Measurements from ENCODE around the gene RHOA.
"Not testable (repeated sequence)": the region's sequence is repeated elsewhere in the genome, so short reads cannot be mapped to it uniquely, and the experiment has no call there.

Gene RHOA

GRCh38 chr3:49411535-49411967 lies 225 bp downstream of the RHOA start:
- peak; percentile 54 for DNase-seq (ENCODE audit: low spot score)

- no peak for DNase-seq (ENCODE audit: low spot score)
Observed at GRCh38 chr3:49410846-49411534, 786 bp downstream of the RHOA start.

GRCh38 chr3:49410066-49410845 lies 1.5 kb downstream of the RHOA start:
- DNase-seq (ENCODE audit: low spot score) = no peak

GRCh38 chr3:49406571-49407565 lies 4.9 kb downstream of the RHOA start:
- DNase-seq (ENCODE audit: low spot score) = no peak

- DNase-seq (ENCODE audit: low spot score) = not testable (repeated sequence)
Observed at GRCh38 chr3:49405570-49405969, 6.2 kb downstream of the RHOA start.

- DNase-seq (ENCODE audit: low spot score) = no peak
Observed at GRCh38 chr3:49403891-49404290, 7.9 kb downstream of the RHOA start.

GRCh38 chr3:49401766-49402165 lies 10.0 kb downstream of the RHOA start:
- DNase-seq (ENCODE audit: low spot score) = no peak

GRCh38 chr3:49399461-49399860 lies 12.3 kb downstream of the RHOA start:
- no peak for DNase-seq (ENCODE audit: low spot score)

- DNase-seq (ENCODE audit: low spot score) = peak; percentile 35
Observed at GRCh38 chr3:49397470-49397869, 14.3 kb downstream of the RHOA start.

- not testable (repeated sequence) for DNase-seq (ENCODE audit: low spot score)
Observed at GRCh38 chr3:49391310-49391709, 20.5 kb downstream of the RHOA start.

- no peak for DNase-seq (ENCODE audit: low spot score)
Observed at GRCh38 chr3:49389297-49389696, 22.5 kb downstream of the RHOA start.

- DNase-seq (ENCODE audit: low spot score) = no peak
Observed at GRCh38 chr3:49388289-49388820, 23.4 kb downstream of the RHOA start.

- no peak for DNase-seq (ENCODE audit: low spot score)
Observed at GRCh38 chr3:49387721-49388120, 24.1 kb downstream of the RHOA start.

GRCh38 chr3:49386056-49386756 lies 25.6 kb downstream of the RHOA start:
- no peak for DNase-seq (ENCODE audit: low spot score)

- DNase-seq (ENCODE audit: low spot score) = no peak
Observed at GRCh38 chr3:49385617-49386016, 26.2 kb downstream of the RHOA start.

GRCh38 chr3:49383387-49383786 lies 28.4 kb downstream of the RHOA start:
- DNase-seq (ENCODE audit: low spot score) = no peak

GRCh38 chr3:49378249-49378895 lies 33.4 kb downstream of the RHOA start:
- peak; percentile 33 for DNase-seq (ENCODE audit: low spot score)

GRCh38 chr3:49377483-49377882 lies 34.3 kb downstream of the RHOA start:
- DNase-seq (ENCODE audit: low spot score) = no peak

GRCh38 chr3:49371946-49372345 lies 39.8 kb downstream of the RHOA start:
- no peak for DNase-seq (ENCODE audit: low spot score)

- no peak for DNase-seq (ENCODE audit: low spot score)
Observed at GRCh38 chr3:49370585-49371290, 41.0 kb downstream of the RHOA start.
